HG03575 (cell line): ENCODE measurements around the gene NLGN1.
A peak's percentile ranks its signal among the peaks of the same experiment; 100 is the strongest.
"Not testable (repeated sequence)": the region's sequence is repeated elsewhere in the genome, so short reads cannot be mapped to it uniquely, and the experiment has no call there.

Source experiments
- ATAC-seq: cut with Tn5 transposase; IDR thresholded peaks from one replicate; pipeline ENCODE4 v1.9.1; 2021; ENCODE audit not compliant: unreplicated experiment, insufficient number of reproducible peaks, low FRiP score; ENCODE audit errors: extremely low read depth

The NLGN1 gene

GRCh38 chr3:173416070-173416469 lies 18.5 kb downstream of the NLGN1 start:
- ATAC-seq: no peak

GRCh38 chr3:173429076-173429475 lies 31.5 kb downstream of the NLGN1 start:
- no peak for ATAC-seq

- no peak for ATAC-seq
These were observed 32.0 kb downstream of the NLGN1 start for GRCh38 chr3:173429527-173429926.

GRCh38 chr3:173430576-173430975 lies 33.0 kb downstream of the NLGN1 start:
- no peak for ATAC-seq

- ATAC-seq: no peak
These were observed 41.5 kb downstream of the NLGN1 start for GRCh38 chr3:173439004-173439403.

GRCh38 chr3:173440514-173440913 lies 43.0 kb downstream of the NLGN1 start:
- ATAC-seq: no peak

- ATAC-seq: not testable (repeated sequence)
These were observed 54.0 kb downstream of the NLGN1 start for GRCh38 chr3:173451561-173451960.

- ATAC-seq: no peak
These were observed 65.7 kb downstream of the NLGN1 start for GRCh38 chr3:173463250-173463649.

GRCh38 chr3:173465112-173465511 lies 67.6 kb downstream of the NLGN1 start:
- no peak for ATAC-seq

- no peak for ATAC-seq
These were observed 68.5 kb downstream of the NLGN1 start for GRCh38 chr3:173465898-173466678.

GRCh38 chr3:173467501-173467900 lies 70.0 kb downstream of the NLGN1 start:
- ATAC-seq: no peak

GRCh38 chr3:173473237-173473636 lies 75.7 kb downstream of the NLGN1 start:
- no peak for ATAC-seq

- no peak for ATAC-seq
These were observed 81.8 kb downstream of the NLGN1 start for GRCh38 chr3:173479301-173479700.

GRCh38 chr3:173501931-173502489 lies 104.5 kb downstream of the NLGN1 start:
- ATAC-seq: no peak

GRCh38 chr3:173502983-173503568 lies 105.5 kb downstream of the NLGN1 start:
- no peak for ATAC-seq

- ATAC-seq: no peak
These were observed 113.0 kb downstream of the NLGN1 start for GRCh38 chr3:173510565-173510964.

- ATAC-seq: peak; percentile 58
These were observed 115.6 kb downstream of the NLGN1 start for GRCh38 chr3:173513123-173513522.

GRCh38 chr3:173529062-173529711 lies 131.6 kb downstream of the NLGN1 start:
- peak; percentile 93 for ATAC-seq

GRCh38 chr3:173531602-173532001 lies 134.1 kb downstream of the NLGN1 start:
- ATAC-seq: no peak

GRCh38 chr3:173538410-173538809 lies 140.9 kb downstream of the NLGN1 start:
- ATAC-seq: no peak
